GM19099 (cell line): ENCODE data around the gene ARPC5L.

ENCODE experiments used
- POLR2A ChIP-seq: IDR thresholded peaks from 3 replicates; pipeline ENCODE4 v1.6.1; 2011; ENCODE audit warnings: low read depth; ENCODE audit not compliant: insufficient read length; ENCODE audit errors: extremely low read depth

ARPC5L gene

GRCh38 chr9:124897570-124898460, 35.9 kb downstream of the ARPC5L start:
- TF ChIP-seq POLR2A: no peak

GRCh38 chr9:124899845-124900244, 37.9 kb downstream of the ARPC5L start:
- TF ChIP-seq POLR2A: no peak

GRCh38 chr9:124906966-124907365, 45.0 kb downstream of the ARPC5L start:
- no peak for TF ChIP-seq POLR2A

GRCh38 chr9:124908098-124908497, 46.2 kb downstream of the ARPC5L start:
- no peak for TF ChIP-seq POLR2A

DNA sequence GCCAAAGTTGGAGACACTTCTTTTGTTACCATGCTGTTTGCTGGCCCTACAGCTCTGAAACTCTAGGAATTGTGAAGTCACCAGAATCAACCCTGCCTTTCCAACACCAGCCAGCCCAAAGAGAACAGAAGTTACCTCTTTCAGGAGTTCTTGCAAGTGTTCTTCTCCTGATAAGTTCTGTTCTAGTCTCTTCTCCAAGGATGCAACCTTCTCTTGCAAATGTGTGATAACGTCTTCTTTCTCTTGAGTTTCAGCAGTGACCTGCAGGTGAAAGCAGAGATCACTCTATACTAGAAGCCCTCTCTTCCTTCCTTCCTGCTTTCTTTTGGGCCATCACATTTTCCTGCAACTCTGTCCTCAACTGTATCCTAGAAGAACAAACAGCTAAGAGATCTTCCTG, 49.8 kb downstream of the ARPC5L start:
- TF ChIP-seq POLR2A: no peak

DNA sequence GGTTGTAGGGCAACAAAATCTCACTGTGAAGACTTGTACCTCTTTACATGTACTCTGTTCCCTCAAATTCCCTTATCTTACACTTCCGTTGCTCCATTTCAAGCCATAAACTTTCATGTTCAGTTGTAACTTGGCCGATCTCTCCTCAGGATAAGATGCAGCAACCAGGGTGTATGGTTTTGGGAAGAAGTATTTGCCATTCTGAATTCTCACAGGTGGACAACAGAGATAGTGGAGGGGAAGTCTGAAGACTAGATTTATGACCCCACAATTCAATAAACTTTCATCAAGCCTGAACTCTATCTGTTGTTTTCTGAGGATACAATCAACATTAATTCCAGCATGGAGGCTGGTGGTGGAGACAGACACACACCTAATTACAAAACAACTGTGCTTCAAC, 51.4 kb downstream of the ARPC5L start:
- TF ChIP-seq POLR2A: no peak

GRCh38 chr9:124914753-124915405, 52.9 kb downstream of the ARPC5L start:
- no peak for TF ChIP-seq POLR2A
